NB4 (cell line): ENCODE data around the gene SMOC2.
A peak's percentile ranks its signal among the peaks of the same experiment; 100 is the strongest.
"Not testable (repeated sequence)": the region's sequence is repeated elsewhere in the genome, so short reads cannot be mapped to it uniquely, and the experiment has no call there.

Experiments used
- MAX ChIP-seq: IDR thresholded peaks from 2 replicates; pipeline ENCODE4 v1.6.1; 2011; ENCODE audit warnings: low read depth, low read length
- POLR2A ChIP-seq: IDR thresholded peaks from 2 replicates; pipeline ENCODE4 v1.6.1; 2011; ENCODE audit warnings: mild to moderate bottlenecking; ENCODE audit not compliant: insufficient read length; ENCODE audit errors: extremely low read depth
- TF ChIP-seq, protein P1 (sequence below): IDR thresholded peaks from one replicate; pipeline ENCODE4 v1.5.1; 2012; ENCODE audit warnings: low read depth, low read length

DNA sequence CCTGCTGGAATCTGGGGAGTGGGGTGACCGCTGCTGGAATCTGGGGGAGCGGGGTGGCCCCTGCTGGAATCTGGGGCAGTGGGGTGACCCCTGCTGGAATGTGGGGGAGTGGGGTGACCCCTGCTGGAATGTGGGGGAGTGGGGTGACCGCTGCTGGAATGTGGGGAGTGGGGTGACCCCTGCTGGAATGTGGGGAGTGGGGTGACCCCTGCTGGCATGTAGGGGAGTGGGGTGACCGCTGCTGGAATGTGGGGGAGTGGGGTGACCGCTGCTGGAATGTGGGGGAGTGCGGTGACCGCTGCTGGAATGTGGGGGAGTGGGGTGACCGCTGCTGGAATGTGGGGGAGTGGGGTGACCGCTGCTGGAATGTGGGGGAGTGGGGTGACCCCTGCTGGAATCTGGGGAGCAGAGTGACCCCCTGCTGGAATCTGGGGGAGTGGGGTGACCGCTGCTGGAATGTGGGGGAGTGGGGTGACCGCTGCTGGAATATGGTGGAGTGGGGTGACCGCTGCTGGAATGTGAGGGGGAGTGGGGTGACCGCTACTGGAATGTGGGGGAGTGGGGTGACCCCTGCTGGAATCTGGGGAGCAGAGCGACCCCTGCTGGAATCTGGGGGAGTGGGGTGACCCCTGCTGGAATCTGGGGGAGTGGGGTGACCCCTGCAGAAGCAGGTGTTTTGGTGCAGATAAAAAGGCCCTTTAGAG is 97.4 kb downstream of the SMOC2 start:
- TF ChIP-seq, protein P1, sequence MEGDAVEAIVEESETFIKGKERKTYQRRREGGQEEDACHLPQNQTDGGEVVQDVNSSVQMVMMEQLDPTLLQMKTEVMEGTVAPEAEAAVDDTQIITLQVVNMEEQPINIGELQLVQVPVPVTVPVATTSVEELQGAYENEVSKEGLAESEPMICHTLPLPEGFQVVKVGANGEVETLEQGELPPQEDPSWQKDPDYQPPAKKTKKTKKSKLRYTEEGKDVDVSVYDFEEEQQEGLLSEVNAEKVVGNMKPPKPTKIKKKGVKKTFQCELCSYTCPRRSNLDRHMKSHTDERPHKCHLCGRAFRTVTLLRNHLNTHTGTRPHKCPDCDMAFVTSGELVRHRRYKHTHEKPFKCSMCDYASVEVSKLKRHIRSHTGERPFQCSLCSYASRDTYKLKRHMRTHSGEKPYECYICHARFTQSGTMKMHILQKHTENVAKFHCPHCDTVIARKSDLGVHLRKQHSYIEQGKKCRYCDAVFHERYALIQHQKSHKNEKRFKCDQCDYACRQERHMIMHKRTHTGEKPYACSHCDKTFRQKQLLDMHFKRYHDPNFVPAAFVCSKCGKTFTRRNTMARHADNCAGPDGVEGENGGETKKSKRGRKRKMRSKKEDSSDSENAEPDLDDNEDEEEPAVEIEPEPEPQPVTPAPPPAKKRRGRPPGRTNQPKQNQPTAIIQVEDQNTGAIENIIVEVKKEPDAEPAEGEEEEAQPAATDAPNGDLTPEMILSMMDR: peak; percentile 15
- TF ChIP-seq POLR2A, MAX: not testable (repeated sequence)
